Neural cell (in vitro differentiated cells): Measurements from ENCODE around the gene KYNU.

Experiments
- CTCF ChIP-seq: fragments of 450-650 bp; IDR thresholded peaks from 2 replicates; pipeline ENCODE4 v1.5.1; 2014; ENCODE audit warnings: antibody characterized with exemption, mild to moderate bottlenecking, moderate library complexity; ENCODE audit not compliant: poor library complexity, severe bottlenecking
- EZH2 ChIP-seq: fragments of 200-600, 300-800 bp; shearing (Covaris generic), sonication (generic); IDR thresholded peaks from 2 replicates; pipeline ENCODE4 v1.6.1; 2014; ENCODE audit warnings: antibody characterized with exemption, low read length, borderline replicate concordance, mild to moderate bottlenecking; ENCODE audit not compliant: insufficient read depth, poor library complexity, severe bottlenecking
- POLR2AphosphoS5 ChIP-seq: IDR thresholded peaks from 2 replicates; pipeline ENCODE4 v1.6.1; 2012

- TF ChIP-seq POLR2AphosphoS5 (no peak), CTCF (no peak), EZH2 (no peak)
These were observed 56.5 kb downstream of the KYNU start for GRCh38 chr2:142933916-142934315.
